ENCODE measurements around the gene RTN4IP1. TPM values are rescaled to one million over a fixed set of nuclear protein-coding genes. Genes with fewer than 3 reads are reported as not detected.

Gene RTN4IP1
- total and polyA plus RNA-seq, 9 of the 15 experiments (the other 6 are each of a cell fraction or from before 2014, with no cell fraction given), result 17.9 to 46.0 (median 22.2) TPM

DNA sequence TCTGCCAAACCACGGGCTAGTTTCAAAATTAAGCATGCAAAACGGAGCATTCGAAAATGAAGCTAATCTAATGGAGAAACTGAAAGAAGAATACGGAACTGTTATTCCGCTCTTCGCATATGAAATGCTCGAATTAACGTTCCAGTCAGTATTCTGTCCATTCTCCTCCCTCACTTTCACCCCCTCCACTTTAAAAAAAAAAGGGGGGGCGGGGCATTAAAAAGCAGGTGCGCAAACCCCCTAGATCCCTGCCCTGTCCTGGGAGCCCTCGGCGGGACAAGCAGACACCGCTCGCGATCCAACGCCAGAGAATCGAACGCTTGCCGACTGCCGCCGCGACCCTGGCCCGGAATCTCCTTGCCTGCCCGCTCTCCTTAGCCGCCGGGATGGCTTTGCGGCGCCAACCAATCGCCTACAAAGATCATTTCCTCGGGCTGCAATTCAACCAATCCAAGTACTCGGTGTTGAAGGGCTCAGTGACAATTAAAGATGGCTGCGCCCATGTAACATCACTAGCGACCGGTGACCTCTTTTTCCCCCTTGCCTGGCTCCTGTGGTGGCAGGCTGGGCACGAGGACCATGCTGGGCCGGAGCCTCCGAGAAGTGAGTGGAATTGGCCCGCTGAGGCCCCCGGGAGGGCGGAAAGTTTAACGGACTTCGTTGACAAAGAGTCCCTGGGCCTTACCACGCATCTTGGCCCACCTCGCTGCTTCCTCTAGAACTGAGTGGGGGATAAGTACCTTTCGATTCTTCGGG is at the start of gene RTN4IP1, which contains the start of gene QRSL1 (continued):
- no peak for TF ChIP-seq CHD1 (IDR thresholded peaks at IDR 0.05; ENCODE audit: low read length)
- TF ChIP-seq ZNF79 (CRISPR knock-in tag; IDR thresholded peaks at IDR 0.05; ENCODE audit: low read depth), result no peak
- TF ChIP-seq NKRF (IDR thresholded peaks at IDR 0.05; ENCODE audit: borderline replicate concordance), result peak; percentile 94
- TF ChIP-seq DACH1 (IDR thresholded peaks at IDR 0.05; ENCODE audit: partially characterized antibody), result no peak
- peak; percentile 32 to 83; a peak in 3 of 4 replicates for TF ChIP-seq MNT (conservative IDR thresholded peaks at IDR 0.05)
- TF ChIP-seq, protein P1, sequence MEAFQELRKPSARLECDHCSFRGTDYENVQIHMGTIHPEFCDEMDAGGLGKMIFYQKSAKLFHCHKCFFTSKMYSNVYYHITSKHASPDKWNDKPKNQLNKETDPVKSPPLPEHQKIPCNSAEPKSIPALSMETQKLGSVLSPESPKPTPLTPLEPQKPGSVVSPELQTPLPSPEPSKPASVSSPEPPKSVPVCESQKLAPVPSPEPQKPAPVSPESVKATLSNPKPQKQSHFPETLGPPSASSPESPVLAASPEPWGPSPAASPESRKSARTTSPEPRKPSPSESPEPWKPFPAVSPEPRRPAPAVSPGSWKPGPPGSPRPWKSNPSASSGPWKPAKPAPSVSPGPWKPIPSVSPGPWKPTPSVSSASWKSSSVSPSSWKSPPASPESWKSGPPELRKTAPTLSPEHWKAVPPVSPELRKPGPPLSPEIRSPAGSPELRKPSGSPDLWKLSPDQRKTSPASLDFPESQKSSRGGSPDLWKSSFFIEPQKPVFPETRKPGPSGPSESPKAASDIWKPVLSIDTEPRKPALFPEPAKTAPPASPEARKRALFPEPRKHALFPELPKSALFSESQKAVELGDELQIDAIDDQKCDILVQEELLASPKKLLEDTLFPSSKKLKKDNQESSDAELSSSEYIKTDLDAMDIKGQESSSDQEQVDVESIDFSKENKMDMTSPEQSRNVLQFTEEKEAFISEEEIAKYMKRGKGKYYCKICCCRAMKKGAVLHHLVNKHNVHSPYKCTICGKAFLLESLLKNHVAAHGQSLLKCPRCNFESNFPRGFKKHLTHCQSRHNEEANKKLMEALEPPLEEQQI (IDR thresholded peaks at IDR 0.05), result no peak
- no peak for TF ChIP-seq ZNF551 (CRISPR knock-in tag; IDR thresholded peaks at IDR 0.05)
- no peak for TF ChIP-seq HNRNPUL1 (IDR thresholded peaks at IDR 0.05; ENCODE audit: low read length)
- TF ChIP-seq ZNF408 (CRISPR knock-in tag; IDR thresholded peaks at IDR 0.05; ENCODE audit: low read depth), result no peak
- TF ChIP-seq USF2 (CRISPR knock-in tag; IDR thresholded peaks at IDR 0.05), result no peak
- no peak for TF ChIP-seq ZNF24 (IDR thresholded peaks at IDR 0.05)
- no peak for TF ChIP-seq MTA3 (IDR thresholded peaks at IDR 0.05; ENCODE audit: borderline replicate concordance)
- peak; percentile 43; the same call in 1 of the 2 replicates for TF ChIP-seq ZNF232 (CRISPR knock-in tag; IDR thresholded peaks at IDR 0.05)
- TF ChIP-seq ZNF384 (IDR thresholded peaks at IDR 0.05; ENCODE audit: low read depth, low read length), result peak; percentile 78
- TF ChIP-seq STAT5B (CRISPR knock-in tag; IDR thresholded peaks at IDR 0.05), result no peak
- TF ChIP-seq SMC3 (conservative IDR thresholded peaks at IDR 0.05; ENCODE audit: insufficient read depth, low read depth, low read length), result no peak
- TF ChIP-seq MLLT1 (IDR thresholded peaks at IDR 0.05), result no peak; a peak in 1 of 4 replicates
- TF ChIP-seq ZNF175 (CRISPR knock-in tag; IDR thresholded peaks at IDR 0.05; ENCODE audit: low read depth), result no peak

Data from K562 (cell line).